ENCODE measurements around the gene ZNF182.

- TF ChIP-seq CTCF (IDR thresholded peaks at IDR 0.05): no peak
- no peak for TF ChIP-seq POLR2A (IDR thresholded peaks at IDR 0.05)
Measured at GRCh38 chrX:47960406-47960805, 43.4 kb downstream of the ZNF182 start.
